Suprapubic skin (tissue), 4 donors: Measurements from ENCODE around the gene NPM1.

ENCODE experiments used
- CTCF ChIP-seq, 2 donors: fragments of 200-600 bp in 1 of 2; fragments of 450-650 bp in 1 of 2; sonication (generic) in 1 of 2; IDR thresholded peaks; one replicate each; pipeline ENCODE4 v1.5.1; 2016 to 2019; ENCODE audit warnings: antibody characterized with exemption in 2 of 2, mild to moderate bottlenecking in 1 of 2, moderate library complexity in 1 of 2
- EP300 ChIP-seq: sonication (generic); formaldehyde crosslinking; IDR thresholded peaks from one replicate; pipeline ENCODE4 v1.6.1; 2017; ENCODE audit warnings: antibody characterized with exemption
- POLR2A ChIP-seq, 2 donors: fragments of 450-650 bp; IDR thresholded peaks; one replicate each; pipeline ENCODE4 v1.6.1; 2017; ENCODE audit warnings: antibody characterized with exemption in 2 of 2, mild to moderate bottlenecking in 2 of 2, moderate library complexity in 2 of 2
- POLR2AphosphoS5 ChIP-seq, 3 donors: sonication (generic); formaldehyde crosslinking; IDR thresholded peaks; one replicate each; pipeline ENCODE4 v1.6.1; 2017; ENCODE audit warnings: antibody characterized with exemption in 3 of 3

- TF ChIP-seq EP300 (no peak), POLR2AphosphoS5 (IDR thresholded peaks at IDR 0.05) (no peak), CTCF (IDR thresholded peaks at IDR 0.05) (no peak), POLR2A (IDR thresholded peaks at IDR 0.05) (no peak)
Observed at GRCh38 chr5:171390883-171391677, 3.4 kb downstream of the NPM1 start.
